HCT116 (cell line): Measurements from ENCODE around the gene PRPF18. TPM values are rescaled to one million over a fixed set of nuclear protein-coding genes. Genes with fewer than 3 reads are reported as not detected.

Experiments
- ATAC-seq: fragments of 200-7000 bp; cut with Tn5 transposase; 2 replicates; pipeline ENCODE4 v1.9.1; 2020; ENCODE audit warnings: mild to moderate bottlenecking, moderate library complexity
- BruUV-seq: library from RNA; stranded (reverse); fragments of 400-500 nt; replicated peaks from 2 replicates; lab custom pipeline; 2021; lab: Mats Ljungman, UMichigan
- CTCF ChIA-PET: fragments of 300-600 bp; sonication (Branson Sonifier 250); formaldehyde crosslinking; loops from one replicate; lab custom pipeline; 2021; ENCODE audit warnings: antibody characterized with exemption; lab: Charles Lee
- POLR2A ChIA-PET: fragments of 300-600, 350-600 bp; sonication (Branson Sonifier 250); formaldehyde crosslinking; loops from one replicate; lab custom pipeline; 2021; ENCODE audit warnings: antibody characterized with exemption; lab: Charles Lee
- RAD21 ChIA-PET, 2 experiments: fragments of 300-600 bp; sonication (Branson Sonifier 250); formaldehyde crosslinking; loops; one replicate each; lab custom pipeline; 2023; ENCODE audit warnings: low total read pairs in 2 of 2; ENCODE audit not compliant: uncharacterized antibody in 2 of 2, unreplicated experiment in 2 of 2, low non-redundant PET in 1 of 2; lab: Charles Lee
- DNase-seq: peaks from one replicate; pipeline ENCODE4 v3.0.0-alpha.2; 2010; ENCODE audit warnings: low read depth, low spot score
- H2AFZ ChIP-seq: fragments of 200-600 bp; shearing (Covaris generic), sonication (generic); 2 replicates; pipeline ENCODE4 v1.6.1; 2017; ENCODE audit warnings: low read depth, mixed run types, mixed read lengths, antibody characterized with exemption, low read length; ENCODE audit not compliant: poor library complexity, severe bottlenecking
- H3K27ac ChIP-seq: 2 replicates; pipeline ENCODE4 v1.5.1; 2012; ENCODE audit warnings: low read depth, low read length
- H3K27me3 ChIP-seq: fragments of 200-600 bp; sonication (generic); 2 replicates; pipeline ENCODE4 v1.6.1; 2016; ENCODE audit warnings: mixed run types, low read length, mixed read lengths; ENCODE audit not compliant: insufficient read depth
- H3K36me3 ChIP-seq, 2 experiments: fragments of 200-500 bp in 1 of 2; fragments of 200-600 bp in 1 of 2; sonication (Bioruptor generic) in 1 of 2; sonication (generic) in 1 of 2; 2 replicates each; pipeline versions ENCODE4 v1.5.1 to v1.6.1; 2014 to 2016; ENCODE audit warnings: low read length in 2 of 2, inconsistent platforms in 1 of 2, mixed read lengths in 1 of 2, mixed run types in 1 of 2; ENCODE audit not compliant: insufficient read depth in 2 of 2, control insufficient read depth in 1 of 2
- H3K4me1 ChIP-seq, 2 experiments: fragments of 200-600 bp in 1 of 2; sonication (generic) in 1 of 2; 2 replicates each; pipeline versions ENCODE4 v1.5.1 to v1.6.1; 2012 to 2017; ENCODE audit warnings: low read length in 2 of 2, inconsistent platforms in 1 of 2, mild to moderate bottlenecking in 1 of 2, mixed read lengths in 1 of 2, mixed run types in 1 of 2, moderate library complexity in 1 of 2; ENCODE audit not compliant: insufficient read depth in 2 of 2, control insufficient read depth in 1 of 2
- H3K4me2 ChIP-seq: fragments of 200-600 bp; sonication (generic); 2 replicates; pipeline ENCODE4 v1.6.1; 2017; ENCODE audit warnings: mixed run types, low read length, mixed read lengths
- H3K4me3 ChIP-seq, 2 experiments: fragments of 200-600 bp in 1 of 2; sonication (generic) in 1 of 2; replicated peaks in 1 of 2; 2 replicates each; pipeline ENCODE4 v1.5.1; 2011 to 2016; ENCODE audit warnings: low read length in 2 of 2, control low read depth in 1 of 2, low read depth in 1 of 2, mild to moderate bottlenecking in 1 of 2, mixed read lengths in 1 of 2, mixed run types in 1 of 2
- H3K79me2 ChIP-seq: fragments of 200-600 bp; sonication (generic); 2 replicates; pipeline ENCODE4 v1.6.1; 2017; ENCODE audit warnings: mild to moderate bottlenecking, mixed run types, low read length, moderate library complexity, mixed read lengths; ENCODE audit not compliant: insufficient read depth
- H3K9ac ChIP-seq: fragments of 200-600 bp; sonication (generic); 2 replicates; pipeline ENCODE4 v1.6.1; 2016; ENCODE audit warnings: low read length, mixed read lengths
- H3K9me2 ChIP-seq: fragments of 200-600 bp; sonication (generic), shearing (Covaris generic); 2 replicates; pipeline ENCODE4 v1.6.1; 2017; ENCODE audit warnings: mixed run types, mild to moderate bottlenecking, moderate library complexity; ENCODE audit not compliant: insufficient read depth
- H3K9me3 ChIP-seq, 2 experiments: fragments of 200-500 bp in 1 of 2; fragments of 200-600 bp in 1 of 2; sonication (Bioruptor generic) in 1 of 2; sonication (generic) in 1 of 2; 2 replicates each; pipeline ENCODE4 v1.6.1; 2014 to 2017; ENCODE audit warnings: low read length in 2 of 2, mixed read lengths in 2 of 2, inconsistent platforms in 1 of 2, low read depth in 1 of 2, mild to moderate bottlenecking in 1 of 2, mixed run types in 1 of 2, moderate library complexity in 1 of 2; ENCODE audit not compliant: control insufficient read depth in 1 of 2, insufficient read depth in 1 of 2
- H4K20me1 ChIP-seq: fragments of 200-600 bp; sonication (generic), shearing (Covaris generic); 2 replicates; pipeline ENCODE4 v1.6.1; 2017; ENCODE audit warnings: mixed run types, mild to moderate bottlenecking, moderate library complexity; ENCODE audit not compliant: insufficient read depth
- CBX3 ChIP-seq: IDR thresholded peaks from 2 replicates; pipeline ENCODE4 v1.6.1; 2012; ENCODE audit warnings: low read depth
- CEBPB ChIP-seq: IDR thresholded peaks from 2 replicates; pipeline ENCODE4 v1.6.1; 2012; ENCODE audit warnings: low read depth
- EGR1 ChIP-seq: IDR thresholded peaks from 2 replicates; pipeline ENCODE4 v1.6.1; 2012; ENCODE audit warnings: low read depth
- ELF1 ChIP-seq: IDR thresholded peaks from 2 replicates; pipeline ENCODE4 v1.6.1; 2012; ENCODE audit warnings: low read depth, borderline replicate concordance
- EZH2 ChIP-seq: fragments of 200-600 bp; sonication (generic); IDR thresholded peaks from 2 replicates; pipeline ENCODE4 v1.6.1; 2017; ENCODE audit warnings: antibody characterized with exemption, mixed run types
- EZH2phosphoT487 ChIP-seq: fragments of 200-600 bp; IDR thresholded peaks from 2 replicates; pipeline ENCODE4 v1.6.1; 2018; ENCODE audit warnings: antibody characterized with exemption, borderline replicate concordance
- JUND ChIP-seq: IDR thresholded peaks from 2 replicates; pipeline ENCODE4 v1.6.1; 2012
- POLR2A ChIP-seq: IDR thresholded peaks from 2 replicates; pipeline ENCODE4 v1.7.0; 2011; ENCODE audit warnings: borderline replicate concordance; ENCODE audit not compliant: insufficient read depth, insufficient read length; ENCODE audit errors: extremely low read depth
- RAD21 ChIP-seq: IDR thresholded peaks from 2 replicates; pipeline ENCODE4 v1.6.1; 2012; ENCODE audit warnings: low read depth, mild to moderate bottlenecking
- SIN3A ChIP-seq: IDR thresholded peaks from 2 replicates; pipeline ENCODE4 v1.6.1; 2012; ENCODE audit warnings: low read depth
- SP1 ChIP-seq: IDR thresholded peaks from 2 replicates; pipeline ENCODE4 v1.6.1; 2012; ENCODE audit warnings: low read depth
- SRF ChIP-seq: IDR thresholded peaks from 2 replicates; pipeline ENCODE4 v1.6.1; 2012; ENCODE audit warnings: low read depth
- TCF7L2 ChIP-seq: IDR thresholded peaks from 2 replicates; pipeline ENCODE4 v1.7.0; 2011; ENCODE audit warnings: borderline replicate concordance, inconsistent platforms; ENCODE audit not compliant: insufficient read depth, insufficient read length; ENCODE audit errors: extremely low read depth
- YY1 ChIP-seq: IDR thresholded peaks from 2 replicates; pipeline ENCODE4 v1.6.1; 2011; ENCODE audit warnings: low read length, low read depth, moderate library complexity, mild to moderate bottlenecking; ENCODE audit not compliant: insufficient replicate concordance; ENCODE audit errors: extremely low read depth
- ZFX ChIP-seq: fragments of 450-650 bp; IDR thresholded peaks from 2 replicates; pipeline ENCODE4 v1.6.1; 2017
- ZNF274 ChIP-seq: fragments of 200-500 bp; sonication (Bioruptor generic); IDR thresholded peaks from 2 replicates; pipeline ENCODE4 v1.6.1; 2014; ENCODE audit warnings: mild to moderate bottlenecking, low read depth, low read length, inconsistent platforms
- intact Hi-C: fragments of 100-400 bp; cut with micrococcal nuclease; formaldehyde crosslinking; loops from 2 replicates; pipeline ENCODE4 v1.10.0; 2022
- total RNA-seq: library from RNA; stranded (reverse); gene quantifications from one replicate; pipeline ENCODE4 v1.2.1, GENCODE V29; 2021; ENCODE audit not compliant: unreplicated experiment
- TF ChIP-seq, protein P1 (sequence below): IDR thresholded peaks from 2 replicates; pipeline ENCODE4 v1.6.1; 2011; ENCODE audit warnings: mild to moderate bottlenecking, low read length, moderate library complexity; ENCODE audit not compliant: insufficient replicate concordance; ENCODE audit errors: extremely low read depth
- TF ChIP-seq, protein P2 (sequence below): IDR thresholded peaks from 2 replicates; pipeline ENCODE4 v1.6.1; 2012
- TF ChIP-seq, protein P3 (sequence below), 3 experiments: fragments of 200-600 bp in 1 of 3; sonication (generic) in 1 of 3; IDR thresholded peaks in 2 of 3; conservative IDR thresholded peaks in 1 of 3; 2 replicates each; pipeline ENCODE4 v1.5.1; 2012 to 2017; ENCODE audit warnings: low read depth in 2 of 3, low read length in 2 of 3, antibody characterized with exemption in 1 of 3, borderline replicate concordance in 1 of 3, control low read depth in 1 of 3, mild to moderate bottlenecking in 1 of 3, mixed read lengths in 1 of 3, mixed run types in 1 of 3, moderate library complexity in 1 of 3; ENCODE audit not compliant: insufficient read depth in 1 of 3
- TF ChIP-seq, protein P4 (sequence below): IDR thresholded peaks from 2 replicates; pipeline ENCODE4 v1.6.1; 2012; ENCODE audit warnings: low read depth

PRPF18 gene
- total RNA-seq, 1 experiment from 2014 or later = 16.2 TPM

DNA sequence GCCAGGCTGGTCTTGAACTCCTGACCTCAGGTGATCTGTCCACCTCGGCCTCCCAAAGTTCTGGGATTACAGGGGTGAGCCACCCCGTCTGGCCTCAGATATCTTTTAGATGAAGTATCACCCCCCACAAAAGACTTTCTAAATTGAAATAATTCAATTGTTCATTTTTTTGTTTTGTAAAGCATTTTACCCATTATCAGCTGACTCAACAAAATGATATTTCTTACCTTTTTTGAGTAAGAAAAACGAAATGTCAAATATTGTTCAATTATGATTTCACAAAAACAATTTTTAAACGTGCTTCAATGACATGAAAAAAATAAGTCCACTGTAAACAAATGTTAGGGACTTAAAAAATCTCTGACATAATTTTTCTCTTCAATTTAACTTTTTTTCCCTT, 822 bp upstream of the PRPF18 start:
- BruUV-seq = no TSS peak
- no peaks in the 10 kb centered on the region for H4K20me1 ChIP-seq
- peaks cover 2 to 13% of the 10 kb centered on the region in 2 experiments; a peak in 3 of 4 replicates for H3K4me1 ChIP-seq
- H3K4me2 ChIP-seq = peak overlapping the region; percentile 92
- no peaks in the 10 kb centered on the region for H3K9me2 ChIP-seq
- no peak for ATAC-seq
- ChIA-PET POLR2A (interaction anchor here (0.7 kb wide), 1 partner anchor 214 kb away, joined by 3 read pairs; no protein-coding TSS in a partner anchor), CTCF (interaction anchor here (1.1 to 2.2 kb wide), 2 partner anchors 11 to 214 kb away, joined by 3 to 17 read pairs; no protein-coding TSS in a partner anchor), RAD21 (no interaction called here)
- no peak for DNase-seq
- no peak overlapping the region for H3K27ac ChIP-seq
- intact Hi-C loops = loop anchor here (1.0 kb wide), 1 partner anchor 214 kb away; no protein-coding TSS in a partner anchor
- no peaks in the 10 kb centered on the region for H3K9me3 ChIP-seq
- H3K27me3 ChIP-seq = no peaks in the 10 kb centered on the region
- H3K9ac ChIP-seq = no peak overlapping the region
- H3K4me3 ChIP-seq = peak overlapping the region in 1 of 2 experiments; percentile 99; a peak in 1 of 4 replicates
- TF ChIP-seq, protein P1, sequence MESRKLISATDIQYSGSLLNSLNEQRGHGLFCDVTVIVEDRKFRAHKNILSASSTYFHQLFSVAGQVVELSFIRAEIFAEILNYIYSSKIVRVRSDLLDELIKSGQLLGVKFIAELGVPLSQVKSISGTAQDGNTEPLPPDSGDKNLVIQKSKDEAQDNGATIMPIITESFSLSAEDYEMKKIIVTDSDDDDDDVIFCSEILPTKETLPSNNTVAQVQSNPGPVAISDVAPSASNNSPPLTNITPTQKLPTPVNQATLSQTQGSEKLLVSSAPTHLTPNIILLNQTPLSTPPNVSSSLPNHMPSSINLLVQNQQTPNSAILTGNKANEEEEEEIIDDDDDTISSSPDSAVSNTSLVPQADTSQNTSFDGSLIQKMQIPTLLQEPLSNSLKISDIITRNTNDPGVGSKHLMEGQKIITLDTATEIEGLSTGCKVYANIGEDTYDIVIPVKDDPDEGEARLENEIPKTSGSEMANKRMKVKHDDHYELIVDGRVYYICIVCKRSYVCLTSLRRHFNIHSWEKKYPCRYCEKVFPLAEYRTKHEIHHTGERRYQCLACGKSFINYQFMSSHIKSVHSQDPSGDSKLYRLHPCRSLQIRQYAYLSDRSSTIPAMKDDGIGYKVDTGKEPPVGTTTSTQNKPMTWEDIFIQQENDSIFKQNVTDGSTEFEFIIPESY = no peak
- TF ChIP-seq CEBPB = no peak
- TF ChIP-seq, protein P2, sequence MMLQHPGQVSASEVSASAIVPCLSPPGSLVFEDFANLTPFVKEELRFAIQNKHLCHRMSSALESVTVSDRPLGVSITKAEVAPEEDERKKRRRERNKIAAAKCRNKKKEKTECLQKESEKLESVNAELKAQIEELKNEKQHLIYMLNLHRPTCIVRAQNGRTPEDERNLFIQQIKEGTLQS = no peak
- TF ChIP-seq ZNF274 = no peak
- no peak for TF ChIP-seq ELF1
- no peak for TF ChIP-seq EZH2phosphoT487
- TF ChIP-seq POLR2A = no peak
- no peak for TF ChIP-seq TCF7L2
- TF ChIP-seq CBX3 = no peak
- TF ChIP-seq SIN3A = no peak
- no peak for TF ChIP-seq EZH2
- TF ChIP-seq SRF = no peak
- TF ChIP-seq ZFX = no peak
- TF ChIP-seq SP1 = no peak
- TF ChIP-seq YY1 = no peak
- TF ChIP-seq RAD21 = no peak
- no peak for TF ChIP-seq EGR1
- TF ChIP-seq, protein P3, sequence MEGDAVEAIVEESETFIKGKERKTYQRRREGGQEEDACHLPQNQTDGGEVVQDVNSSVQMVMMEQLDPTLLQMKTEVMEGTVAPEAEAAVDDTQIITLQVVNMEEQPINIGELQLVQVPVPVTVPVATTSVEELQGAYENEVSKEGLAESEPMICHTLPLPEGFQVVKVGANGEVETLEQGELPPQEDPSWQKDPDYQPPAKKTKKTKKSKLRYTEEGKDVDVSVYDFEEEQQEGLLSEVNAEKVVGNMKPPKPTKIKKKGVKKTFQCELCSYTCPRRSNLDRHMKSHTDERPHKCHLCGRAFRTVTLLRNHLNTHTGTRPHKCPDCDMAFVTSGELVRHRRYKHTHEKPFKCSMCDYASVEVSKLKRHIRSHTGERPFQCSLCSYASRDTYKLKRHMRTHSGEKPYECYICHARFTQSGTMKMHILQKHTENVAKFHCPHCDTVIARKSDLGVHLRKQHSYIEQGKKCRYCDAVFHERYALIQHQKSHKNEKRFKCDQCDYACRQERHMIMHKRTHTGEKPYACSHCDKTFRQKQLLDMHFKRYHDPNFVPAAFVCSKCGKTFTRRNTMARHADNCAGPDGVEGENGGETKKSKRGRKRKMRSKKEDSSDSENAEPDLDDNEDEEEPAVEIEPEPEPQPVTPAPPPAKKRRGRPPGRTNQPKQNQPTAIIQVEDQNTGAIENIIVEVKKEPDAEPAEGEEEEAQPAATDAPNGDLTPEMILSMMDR (IDR thresholded peaks at IDR 0.05 in 2 of 3, conservative IDR thresholded peaks at IDR 0.05 in 1 of 3; ENCODE audit: borderline replicate concordance in 1 of 3, insufficient read depth in 1 of 3, low read depth in 2 of 3, low read length in 2 of 3) = no peak
- TF ChIP-seq, protein P4, sequence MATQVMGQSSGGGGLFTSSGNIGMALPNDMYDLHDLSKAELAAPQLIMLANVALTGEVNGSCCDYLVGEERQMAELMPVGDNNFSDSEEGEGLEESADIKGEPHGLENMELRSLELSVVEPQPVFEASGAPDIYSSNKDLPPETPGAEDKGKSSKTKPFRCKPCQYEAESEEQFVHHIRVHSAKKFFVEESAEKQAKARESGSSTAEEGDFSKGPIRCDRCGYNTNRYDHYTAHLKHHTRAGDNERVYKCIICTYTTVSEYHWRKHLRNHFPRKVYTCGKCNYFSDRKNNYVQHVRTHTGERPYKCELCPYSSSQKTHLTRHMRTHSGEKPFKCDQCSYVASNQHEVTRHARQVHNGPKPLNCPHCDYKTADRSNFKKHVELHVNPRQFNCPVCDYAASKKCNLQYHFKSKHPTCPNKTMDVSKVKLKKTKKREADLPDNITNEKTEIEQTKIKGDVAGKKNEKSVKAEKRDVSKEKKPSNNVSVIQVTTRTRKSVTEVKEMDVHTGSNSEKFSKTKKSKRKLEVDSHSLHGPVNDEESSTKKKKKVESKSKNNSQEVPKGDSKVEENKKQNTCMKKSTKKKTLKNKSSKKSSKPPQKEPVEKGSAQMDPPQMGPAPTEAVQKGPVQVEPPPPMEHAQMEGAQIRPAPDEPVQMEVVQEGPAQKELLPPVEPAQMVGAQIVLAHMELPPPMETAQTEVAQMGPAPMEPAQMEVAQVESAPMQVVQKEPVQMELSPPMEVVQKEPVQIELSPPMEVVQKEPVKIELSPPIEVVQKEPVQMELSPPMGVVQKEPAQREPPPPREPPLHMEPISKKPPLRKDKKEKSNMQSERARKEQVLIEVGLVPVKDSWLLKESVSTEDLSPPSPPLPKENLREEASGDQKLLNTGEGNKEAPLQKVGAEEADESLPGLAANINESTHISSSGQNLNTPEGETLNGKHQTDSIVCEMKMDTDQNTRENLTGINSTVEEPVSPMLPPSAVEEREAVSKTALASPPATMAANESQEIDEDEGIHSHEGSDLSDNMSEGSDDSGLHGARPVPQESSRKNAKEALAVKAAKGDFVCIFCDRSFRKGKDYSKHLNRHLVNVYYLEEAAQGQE = no peak
- TF ChIP-seq JUND = no peak
- peak overlapping the region; percentile 100 for H2AFZ ChIP-seq
- H3K79me2 ChIP-seq = peaks cover 31% of the 10 kb centered on the region
- H3K36me3 ChIP-seq = no peaks in the 10 kb centered on the region
